ENCODE measurements around the gene ZMAT5.

The ZMAT5 gene

GRCh38 chr22:29710922-29711593 is 55.7 kb downstream of the ZMAT5 start:
- DNase-seq (ENCODE audit: low spot score): no peak

GRCh38 chr22:29710193-29710592 is 56.6 kb downstream of the ZMAT5 start:
- no peak for DNase-seq (ENCODE audit: low spot score)

- DNase-seq (ENCODE audit: low spot score): no peak
These were observed 59.3 kb downstream of the ZMAT5 start for GRCh38 chr22:29707471-29707870.

GRCh38 chr22:29707010-29707409 is 59.8 kb downstream of the ZMAT5 start:
- no peak for DNase-seq (ENCODE audit: low spot score)

- peak; percentile 50 for DNase-seq (ENCODE audit: low spot score)
These were observed 60.3 kb downstream of the ZMAT5 start for GRCh38 chr22:29706486-29706885.

GRCh38 chr22:29705651-29706050 is 61.2 kb downstream of the ZMAT5 start:
- DNase-seq (ENCODE audit: low spot score): no peak

GRCh38 chr22:29704528-29705285 is 62.1 kb downstream of the ZMAT5 start:
- DNase-seq (ENCODE audit: low spot score): no peak

GRCh38 chr22:29703569-29704195 is 63.1 kb downstream of the ZMAT5 start:
- no peak for DNase-seq (ENCODE audit: low spot score)

GRCh38 chr22:29702931-29703501 is 63.8 kb downstream of the ZMAT5 start:
- DNase-seq (ENCODE audit: low spot score): no peak

GRCh38 chr22:29702000-29702930 is 64.5 kb downstream of the ZMAT5 start:
- DNase-seq (ENCODE audit: low spot score): no peak

GRCh38 chr22:29701155-29701999 is 65.4 kb downstream of the ZMAT5 start:
- no peak for DNase-seq (ENCODE audit: low spot score)

GRCh38 chr22:29700900-29701154 is 66.0 kb downstream of the ZMAT5 start:
- DNase-seq (ENCODE audit: low spot score): no peak

- no peak for DNase-seq (ENCODE audit: low spot score)
These were observed 66.5 kb downstream of the ZMAT5 start for GRCh38 chr22:29700206-29700899.

GRCh38 chr22:29697853-29698598 is 68.8 kb downstream of the ZMAT5 start:
- DNase-seq (ENCODE audit: low spot score): no peak

GRCh38 chr22:29695129-29695926 is 71.5 kb downstream of the ZMAT5 start:
- no peak for DNase-seq (ENCODE audit: low spot score)

- DNase-seq (ENCODE audit: low spot score): no peak
These were observed 73.1 kb downstream of the ZMAT5 start for GRCh38 chr22:29693671-29694070.

- no peak for DNase-seq (ENCODE audit: low spot score)
These were observed 73.6 kb downstream of the ZMAT5 start for GRCh38 chr22:29693161-29693560.

- no peak for DNase-seq (ENCODE audit: low spot score)
These were observed 74.5 kb downstream of the ZMAT5 start for GRCh38 chr22:29692327-29692640.
